ENCODE data around the gene AP5S1.

DNA sequence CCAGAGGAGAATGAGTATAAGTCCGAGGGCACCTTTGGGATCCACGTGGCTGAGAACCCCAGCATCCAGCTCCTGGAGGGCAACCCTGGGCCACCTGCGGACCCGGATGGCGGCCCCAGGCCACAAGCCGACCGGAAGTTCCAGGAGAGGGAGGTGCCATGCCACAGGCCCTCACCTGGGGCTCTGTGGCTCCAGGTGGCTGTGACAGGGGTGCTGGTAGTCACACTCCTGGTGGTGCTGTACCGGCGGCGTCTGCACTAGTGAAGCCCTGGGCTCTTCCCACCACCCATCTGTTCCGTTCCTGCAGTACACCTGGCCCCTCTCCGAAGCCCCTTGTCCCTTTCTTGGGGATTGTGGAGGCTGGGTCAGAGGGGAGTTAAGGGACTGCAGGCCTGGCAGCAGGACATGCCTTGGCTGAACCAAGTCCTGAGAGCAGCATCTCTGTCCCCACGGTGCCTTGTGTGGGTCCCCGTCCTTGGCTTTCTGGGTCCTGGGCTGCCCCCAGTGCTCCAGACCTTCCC, 45.6 kb downstream of the AP5S1 start:
- TF ChIP-seq POLR2A (IDR thresholded peaks at IDR 0.05; ENCODE audit: low read length), result no peak
- TF ChIP-seq GATA1 (IDR thresholded peaks at IDR 0.05; ENCODE audit: low read depth, low read length), result no peak

Data from erythroblast (primary cell).